NCI-H524 (cell line): ENCODE measurements around the gene TULP1.
A peak's percentile ranks its signal among the peaks of the same experiment; 100 is the strongest.
"Not testable (repeated sequence)": the region's sequence is repeated elsewhere in the genome, so short reads cannot be mapped to it uniquely, and the experiment has no call there.

Experiments used
- DNase-seq, 2 experiments: peaks; one replicate each; lab custom pipeline; 2025; lab: John Stamatoyannopoulos, UW

TULP1 gene

DNA sequence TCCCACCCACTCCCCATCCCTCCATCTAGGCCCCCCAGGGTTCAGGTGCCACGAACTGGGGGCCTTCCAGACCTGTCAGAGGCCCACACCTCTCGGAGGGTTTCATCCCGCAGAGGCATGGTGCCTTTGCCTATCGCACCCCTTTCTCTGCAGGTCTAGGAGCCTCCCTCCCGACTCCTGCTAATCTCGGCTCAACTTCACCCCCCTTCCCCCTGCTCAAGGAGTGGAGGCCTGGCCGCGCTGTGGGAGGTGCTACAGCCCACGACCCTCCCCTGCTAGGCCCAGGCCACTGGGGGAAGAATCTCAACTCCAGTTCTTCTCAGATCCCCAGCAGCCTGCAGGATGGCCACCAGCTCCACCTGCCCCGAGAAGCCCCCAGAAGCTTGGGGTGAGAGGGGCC lies at the start of gene TULP1:
TSS of gene TULP1 (minus strand) at position 157 of the 400 bp plus-strand sequence. CDS start at position 119, 38 bp downstream.
- DNase-seq: no peak

- peak; percentile 49 to 63 for DNase-seq
Measured at GRCh38 chr6:35562060-35562459, 49.4 kb upstream of the TULP1 start.

- DNase-seq: no peak
Measured at GRCh38 chr6:35561113-35561512, 48.4 kb upstream of the TULP1 start.

- no peak for DNase-seq
Measured at GRCh38 chr6:35558571-35558970, 45.9 kb upstream of the TULP1 start.

DNA sequence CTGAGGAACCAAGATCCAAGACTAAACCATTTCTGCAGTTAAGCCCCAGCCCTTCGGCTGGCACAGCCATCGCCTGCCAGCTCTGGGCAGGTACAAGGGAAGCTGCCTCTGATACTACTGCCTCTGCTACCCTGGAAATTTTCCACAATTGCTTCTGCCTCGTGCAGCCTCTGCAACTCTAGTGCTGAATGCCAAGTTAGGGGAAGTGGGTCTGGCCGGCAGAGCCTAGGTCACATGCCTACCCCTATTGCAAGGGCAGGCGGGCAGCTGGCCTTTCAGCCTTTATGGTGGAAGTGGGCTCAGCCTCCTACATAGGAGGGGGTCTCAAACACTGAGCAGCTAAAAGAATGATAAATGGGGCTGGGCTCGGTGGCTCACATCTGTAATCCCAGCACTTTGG lies 44.5 kb upstream of the TULP1 start:
- DNase-seq: no peak

GRCh38 chr6:35554811-35555210 lies 42.1 kb upstream of the TULP1 start:
- no peak for DNase-seq

- no peak for DNase-seq
Measured at GRCh38 chr6:35553315-35553714, 40.6 kb upstream of the TULP1 start.

DNA sequence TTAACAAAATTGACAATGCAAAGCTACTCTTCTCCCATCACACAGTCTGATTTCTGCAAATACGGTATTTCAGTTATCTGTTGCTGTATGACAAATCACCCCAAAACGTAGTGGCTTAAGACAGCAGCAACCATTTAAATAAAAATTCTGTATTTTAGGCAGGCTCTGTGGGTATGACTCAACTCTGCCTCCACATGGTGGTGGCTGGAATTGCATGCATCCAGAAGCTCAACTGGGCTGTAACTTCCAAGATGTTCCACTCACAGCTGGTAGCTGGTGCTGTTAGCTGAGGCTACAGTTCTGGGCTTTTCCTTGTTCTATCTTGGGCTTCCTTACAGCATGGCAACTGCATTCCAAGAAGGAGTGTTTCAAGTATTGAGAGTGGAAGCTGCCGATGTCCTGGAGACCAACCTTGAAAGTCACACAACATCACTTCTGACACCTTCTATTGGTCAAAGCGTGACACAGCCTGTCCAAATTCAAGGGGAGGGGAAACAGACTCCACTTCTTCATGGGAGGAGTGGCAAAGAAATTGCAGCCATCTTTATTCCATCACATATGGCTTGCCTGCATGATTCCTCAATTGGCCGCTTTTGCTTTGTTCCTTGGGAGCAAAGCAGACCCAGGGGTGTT lies 39.7 kb upstream of the TULP1 start:
- peak in 1 of 2 experiments; percentile 19 for DNase-seq

- no peak for DNase-seq
Measured at GRCh38 chr6:35550437-35550836, 37.7 kb upstream of the TULP1 start.

- no peak for DNase-seq
Measured at GRCh38 chr6:35547676-35548075, 35.0 kb upstream of the TULP1 start.

- DNase-seq: no peak
Measured at GRCh38 chr6:35544769-35545361, 32.2 kb upstream of the TULP1 start.

GRCh38 chr6:35543459-35544193 lies 30.9 kb upstream of the TULP1 start:
- no peak for DNase-seq

DNA sequence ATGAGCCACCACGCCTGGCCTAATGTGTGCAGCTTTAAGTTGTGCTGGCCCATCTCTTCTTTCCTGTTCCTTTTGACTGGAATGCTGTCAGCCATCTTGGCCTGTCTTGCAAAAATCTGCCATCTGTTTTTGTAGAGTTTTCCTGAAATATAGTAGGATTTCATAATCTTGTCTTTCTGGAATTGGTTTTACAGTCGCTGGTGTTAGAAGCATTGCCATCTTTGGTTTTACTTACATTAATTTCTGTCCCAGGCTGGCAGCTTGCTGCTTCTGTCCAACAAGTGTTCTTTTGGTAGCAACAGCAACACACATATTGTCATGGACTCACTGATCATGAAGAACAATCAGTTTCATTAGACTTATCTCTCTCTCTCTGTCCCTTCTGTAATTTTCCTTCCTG lies 29.1 kb upstream of the TULP1 start:
- no peak for DNase-seq

DNA sequence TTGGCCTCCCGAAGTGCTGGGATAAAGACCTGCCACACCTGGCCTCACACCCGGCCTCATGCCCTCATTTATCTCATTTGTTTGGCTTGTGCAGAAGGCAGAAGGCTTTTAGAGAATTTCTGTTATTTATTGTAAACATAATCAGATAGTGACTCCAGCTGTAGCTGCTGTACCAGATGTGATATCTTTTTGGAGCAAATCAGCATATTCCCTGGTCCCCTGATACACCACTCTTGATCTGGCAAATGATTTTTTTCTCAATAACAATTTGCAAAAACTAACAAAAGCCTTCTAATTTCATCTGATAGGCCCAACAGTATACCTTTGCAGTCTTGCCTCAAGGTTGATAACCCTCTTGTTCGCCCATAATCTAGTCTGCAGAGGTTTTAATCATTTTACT lies 26.5 kb upstream of the TULP1 start:
- DNase-seq: no peak

DNA sequence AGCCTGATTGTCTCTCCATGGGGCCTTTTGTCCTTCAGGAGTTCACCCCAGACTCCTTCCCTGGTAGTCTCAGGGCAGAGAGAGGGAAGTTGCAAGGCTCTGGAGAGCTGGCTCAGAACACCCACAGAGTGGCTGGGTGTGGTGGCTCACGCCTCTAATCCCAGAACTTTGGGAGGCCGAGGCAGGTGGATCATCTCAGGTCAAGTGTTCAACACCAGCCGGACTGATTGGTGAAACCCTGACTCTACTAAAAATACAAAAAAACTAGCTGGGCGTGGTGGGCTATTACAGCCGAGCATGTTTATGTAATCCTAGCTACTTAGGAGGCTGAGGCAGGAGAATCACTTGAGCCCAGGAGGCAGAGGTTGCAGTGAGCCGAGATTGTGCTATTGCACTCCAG lies 23.2 kb upstream of the TULP1 start:
- not testable (repeated sequence) for DNase-seq

DNA sequence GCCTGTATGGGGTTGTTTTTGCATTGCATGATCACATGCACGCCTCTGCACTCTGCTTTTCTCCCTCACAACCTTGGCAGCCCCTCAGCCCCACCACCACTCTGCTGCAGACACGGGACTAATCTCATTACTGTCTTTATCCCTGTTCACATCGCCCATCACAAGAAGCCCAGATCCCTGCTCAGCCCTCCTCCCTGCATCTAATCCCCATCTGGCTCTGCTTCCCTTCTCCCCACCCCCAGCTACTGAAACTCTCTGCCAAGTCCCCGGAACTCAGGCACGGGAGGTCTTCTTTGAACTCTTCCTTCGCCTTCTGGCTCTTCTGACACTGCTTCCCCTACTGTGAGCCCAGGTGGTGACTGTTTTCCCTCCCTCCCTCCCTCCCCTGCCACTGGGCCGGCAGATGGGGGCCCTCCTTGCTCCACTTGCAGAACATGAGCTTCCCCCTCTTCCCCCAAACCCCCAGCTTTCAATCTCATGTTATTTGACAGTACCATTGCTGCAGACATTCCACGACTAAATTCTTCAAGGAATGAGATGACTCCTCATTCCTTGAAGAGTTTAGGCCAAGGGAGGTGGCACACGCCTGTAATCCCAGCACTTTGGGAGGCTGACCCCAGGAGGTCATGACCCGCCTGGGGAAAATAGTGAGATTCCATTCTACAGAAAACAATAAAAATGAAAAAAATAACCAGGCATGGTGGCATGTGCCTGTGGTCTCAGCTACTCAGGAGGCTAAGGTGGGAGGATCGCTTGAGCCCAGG lies 21.9 kb upstream of the TULP1 start:
- peak; percentile 99 for DNase-seq

DNA sequence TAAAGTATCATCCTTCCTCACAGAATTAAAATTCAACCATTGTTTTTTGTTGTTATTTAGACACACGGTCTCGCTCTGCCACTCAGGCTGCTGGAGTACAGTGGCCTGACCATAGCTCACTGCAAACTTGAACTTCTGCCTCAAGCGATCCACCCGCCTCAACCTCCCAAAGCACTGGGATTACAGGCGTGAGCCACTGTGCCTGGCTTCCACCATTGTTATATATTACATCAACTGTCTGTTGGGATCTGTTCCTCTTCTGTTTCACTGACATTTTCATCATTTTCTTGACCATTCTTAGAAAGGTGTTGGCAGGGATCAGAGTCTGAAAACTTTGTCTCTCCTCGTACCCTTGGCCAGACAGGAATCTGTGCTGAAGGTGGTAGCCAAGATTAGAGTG lies 21.3 kb upstream of the TULP1 start:
- no peak for DNase-seq

DNA sequence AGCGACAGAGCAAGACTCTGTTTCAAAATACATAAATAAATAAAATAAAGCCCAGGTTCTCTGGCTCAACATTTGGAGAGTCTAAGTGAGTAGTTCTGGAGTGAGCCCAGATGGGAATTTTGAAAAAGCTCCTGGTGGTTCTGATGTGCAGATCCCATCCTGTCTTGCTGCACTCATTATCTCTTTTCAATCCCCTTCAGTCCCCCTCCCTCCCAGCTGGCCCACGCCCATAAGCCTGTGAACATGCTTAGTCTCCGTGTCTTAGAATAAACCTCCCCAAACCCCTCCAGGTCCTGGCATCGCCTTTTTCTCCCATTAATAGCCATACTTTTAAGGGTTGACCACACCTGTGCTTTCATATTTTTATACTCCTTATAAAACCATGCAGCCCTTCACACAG lies 19.4 kb upstream of the TULP1 start:
- peak; percentile 49 to 72 for DNase-seq

GRCh38 chr6:35524380-35525020 lies 11.8 kb upstream of the TULP1 start:
- DNase-seq: no peak

GRCh38 chr6:35522660-35523658 lies 10.3 kb upstream of the TULP1 start:
- peak in 1 of 2 experiments; percentile 73 for DNase-seq

GRCh38 chr6:35522151-35522550 lies 9.5 kb upstream of the TULP1 start:
- no peak for DNase-seq
